HG02588 (cell line): ENCODE measurements around the gene SUPT7L.
"Not testable (repeated sequence)": the region's sequence is repeated elsewhere in the genome, so short reads cannot be mapped to it uniquely, and the experiment has no call there.

ENCODE experiments used
- ATAC-seq: cut with Tn5 transposase; IDR thresholded peaks from one replicate; pipeline ENCODE4 v1.9.1; 2021; ENCODE audit warnings: mild to moderate bottlenecking, moderate library complexity; ENCODE audit not compliant: unreplicated experiment

SUPT7L gene

GRCh38 chr2:27687232-27687631 lies 23.8 kb upstream of the SUPT7L start:
- no peak for ATAC-seq

- ATAC-seq: no peak
These were observed 22.2 kb upstream of the SUPT7L start for GRCh38 chr2:27685577-27685976.

GRCh38 chr2:27685006-27685405 lies 21.6 kb upstream of the SUPT7L start:
- not testable (repeated sequence) for ATAC-seq

GRCh38 chr2:27683390-27684071 lies 20.1 kb upstream of the SUPT7L start:
- peak; percentile 55 for ATAC-seq

- not testable (repeated sequence) for ATAC-seq
These were observed 18.9 kb upstream of the SUPT7L start for GRCh38 chr2:27682334-27682771.

GRCh38 chr2:27681841-27682240 lies 18.4 kb upstream of the SUPT7L start:
- no peak for ATAC-seq

- ATAC-seq: no peak
These were observed 17.2 kb upstream of the SUPT7L start for GRCh38 chr2:27680571-27680970.

- ATAC-seq: no peak
These were observed 9.5 kb upstream of the SUPT7L start for GRCh38 chr2:27672723-27673486.

- ATAC-seq: no peak
These were observed 7.8 kb upstream of the SUPT7L start for GRCh38 chr2:27671235-27671634.

GRCh38 chr2:27667446-27667845 lies 4.0 kb upstream of the SUPT7L start:
- ATAC-seq: no peak

- ATAC-seq: no peak
These were observed 1.4 kb upstream of the SUPT7L start for GRCh38 chr2:27664622-27665363.

GRCh38 chr2:27664154-27664574 lies 750 bp upstream of the SUPT7L start:
- ATAC-seq: peak; percentile 27

GRCh38 chr2:27661371-27661770 lies 2.0 kb downstream of the SUPT7L start:
- ATAC-seq: no peak

- ATAC-seq: no peak
These were observed 8.1 kb downstream of the SUPT7L start for GRCh38 chr2:27655155-27655951.

GRCh38 chr2:27653397-27653796 lies 10.0 kb downstream of the SUPT7L start:
- no peak for ATAC-seq

GRCh38 chr2:27652790-27653189 lies 10.6 kb downstream of the SUPT7L start:
- ATAC-seq: no peak

- ATAC-seq: no peak
These were observed 11.1 kb downstream of the SUPT7L start for GRCh38 chr2:27652341-27652740.

GRCh38 chr2:27651056-27651455 lies 12.4 kb downstream of the SUPT7L start:
- ATAC-seq: no peak

GRCh38 chr2:27647737-27648136 lies 15.7 kb downstream of the SUPT7L start:
- no peak for ATAC-seq

- no peak for ATAC-seq
These were observed 16.1 kb downstream of the SUPT7L start for GRCh38 chr2:27647289-27647688.

- no peak for ATAC-seq
These were observed 18.2 kb downstream of the SUPT7L start for GRCh38 chr2:27645197-27645596.
